BLaER1 treated with 17β-estradiol and CSF1 and Interleukin-3, amounts not matched to agents 10 nM and 100 nM (cell line): ENCODE data around the gene FMR1NB.

ENCODE experiments used
- H3K27ac ChIP-seq, 11 experiments: shearing (Covaris generic); formaldehyde crosslinking; 2 replicates each; pipeline ENCODE4 v1.8.1; 2022
- H3K27me3 ChIP-seq, 11 experiments: shearing (Covaris generic); formaldehyde crosslinking; 2 replicates each; pipeline ENCODE4 v1.8.1; 2022
- H3K36me3 ChIP-seq, 11 experiments: shearing (Covaris generic); formaldehyde crosslinking; 2 replicates each; pipeline ENCODE4 v1.8.1; 2022
- H3K4me1 ChIP-seq, 10 experiments: shearing (Covaris generic); formaldehyde crosslinking; 2 replicates each; pipeline ENCODE4 v1.8.1; 2022
- H3K4me2 ChIP-seq, 11 experiments: shearing (Covaris generic); formaldehyde crosslinking; 2 replicates each; pipeline ENCODE4 v1.8.1; 2022
- H3K4me3 ChIP-seq, 10 experiments: shearing (Covaris generic); formaldehyde crosslinking; 2 replicates each; pipeline ENCODE4 v1.8.1; 2022
- H3K9ac ChIP-seq, 11 experiments: shearing (Covaris generic); formaldehyde crosslinking; 2 replicates each; pipeline ENCODE4 v1.8.1; 2022
- H3K9me3 ChIP-seq, 11 experiments: shearing (Covaris generic); formaldehyde crosslinking; replicated peaks in 1 of 11; 2 replicates each; pipeline ENCODE4 v1.8.1; 2022
- H4K20me1 ChIP-seq, 11 experiments: shearing (Covaris generic); formaldehyde crosslinking; 2 replicates each; pipeline ENCODE4 v1.8.1; 2022
- Cebpa-rat ChIP-seq, 11 experiments: shearing (Covaris generic); IDR thresholded peaks; 2 replicates each; pipeline ENCODE4 v1.8.1; 2022

Gene FMR1NB, protein sequence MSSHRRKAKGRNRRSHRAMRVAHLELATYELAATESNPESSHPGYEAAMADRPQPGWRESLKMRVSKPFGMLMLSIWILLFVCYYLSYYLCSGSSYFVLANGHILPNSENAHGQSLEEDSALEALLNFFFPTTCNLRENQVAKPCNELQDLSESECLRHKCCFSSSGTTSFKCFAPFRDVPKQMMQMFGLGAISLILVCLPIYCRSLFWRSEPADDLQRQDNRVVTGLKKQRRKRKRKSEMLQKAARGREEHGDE

DNA sequence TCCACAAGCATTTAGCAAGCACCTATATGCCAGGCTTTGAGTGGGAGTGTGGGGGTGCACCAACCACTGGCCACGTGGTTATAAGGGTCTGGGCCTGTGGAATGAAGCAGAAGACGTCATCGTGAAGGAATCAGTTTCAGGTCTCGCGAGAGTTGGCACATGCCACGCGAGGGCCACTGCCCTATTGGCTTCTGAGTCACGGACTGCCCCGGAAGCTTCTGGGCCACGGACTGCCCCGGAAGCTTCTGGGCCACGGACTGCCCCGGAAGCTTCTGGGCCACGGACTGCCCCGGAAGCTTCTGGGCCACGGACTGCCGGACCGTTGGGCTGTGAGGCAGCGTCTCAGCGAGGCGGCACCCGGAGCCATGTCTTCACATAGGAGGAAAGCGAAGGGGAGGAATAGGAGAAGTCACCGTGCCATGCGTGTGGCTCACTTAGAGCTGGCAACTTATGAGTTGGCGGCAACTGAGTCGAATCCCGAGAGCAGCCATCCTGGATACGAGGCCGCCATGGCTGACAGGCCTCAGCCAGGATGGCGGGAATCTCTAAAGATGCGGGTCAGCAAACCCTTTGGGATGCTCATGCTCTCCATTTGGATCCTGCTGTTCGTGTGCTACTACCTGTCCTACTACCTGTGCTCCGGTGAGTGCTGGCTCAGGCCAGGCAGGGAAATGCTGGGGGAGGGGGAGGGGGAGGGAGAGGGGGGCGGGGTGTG is at the start of gene FMR1NB:
Gene FMR1NB (plus strand): TSS at position 300 of the 715 bp plus-strand sequence. CDS start 66 bp downstream, at position 366.
- TF ChIP-seq Cebpa-rat (IDR thresholded peaks at IDR 0.05), result no peak
- no peaks in the 10 kb centered on the region for H4K20me1 ChIP-seq
- H3K27me3 ChIP-seq, result no peaks in the 10 kb centered on the region
- no peak within 1 kb of the TSS for H3K9ac ChIP-seq
- H3K4me2 ChIP-seq, result no peak within 1 kb of the TSS
- H3K4me1 ChIP-seq, result no peaks in the 10 kb centered on the region
- H3K4me3 ChIP-seq, result no peak within 1 kb of the TSS
- H3K9me3 ChIP-seq, result peaks cover 0 to 15% (median 10%) of the 10 kb centered on the region in 11 experiments; a peak in 17 of 22 replicates
- H3K27ac ChIP-seq, result no peak within 1 kb of the TSS
- H3K36me3 ChIP-seq, result no peaks in the 10 kb centered on the region

DNA sequence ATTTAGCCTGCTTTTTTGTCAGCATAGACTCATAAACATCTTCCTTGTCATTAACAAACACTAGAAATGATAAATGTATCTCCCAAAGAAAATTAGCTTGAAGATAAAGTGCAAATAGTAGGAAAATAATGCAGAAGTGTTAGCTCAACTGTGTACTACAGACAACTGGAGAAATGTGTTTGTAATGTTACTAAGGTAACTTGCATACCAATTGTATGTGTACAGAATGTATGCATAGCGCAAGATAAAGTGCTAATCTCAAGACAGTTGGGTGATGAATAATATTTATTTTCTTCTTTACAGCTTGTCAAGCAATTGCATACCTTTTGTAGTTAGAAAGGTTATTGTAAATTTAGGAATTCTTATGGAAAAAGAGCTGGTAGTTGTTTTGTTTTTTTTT is 47.3 kb upstream of the FMR1NB start:
- Histone ChIP-seq H3K4me1 (no peaks in the 10 kb centered on the region), H3K4me3 (no peak overlapping the region), H3K27ac (no peak overlapping the region), H4K20me1 (peaks cover 0 to 3% (median 0%) of the 10 kb centered on the region in 11 experiments; a peak in 2 of 22 replicates), H3K9me3 (no peaks in the 10 kb centered on the region), H3K4me2 (no peak overlapping the region), H3K9ac (no peak overlapping the region), H3K36me3 (peaks cover 32 to 96% (median 66%) of the 10 kb centered on the region in 11 experiments), H3K27me3 (peaks cover 15 to 88% (median 53%) of the 10 kb centered on the region in 11 experiments; a peak in 20 of 22 replicates)
- TF ChIP-seq Cebpa-rat (IDR thresholded peaks at IDR 0.05), result no peak

DNA sequence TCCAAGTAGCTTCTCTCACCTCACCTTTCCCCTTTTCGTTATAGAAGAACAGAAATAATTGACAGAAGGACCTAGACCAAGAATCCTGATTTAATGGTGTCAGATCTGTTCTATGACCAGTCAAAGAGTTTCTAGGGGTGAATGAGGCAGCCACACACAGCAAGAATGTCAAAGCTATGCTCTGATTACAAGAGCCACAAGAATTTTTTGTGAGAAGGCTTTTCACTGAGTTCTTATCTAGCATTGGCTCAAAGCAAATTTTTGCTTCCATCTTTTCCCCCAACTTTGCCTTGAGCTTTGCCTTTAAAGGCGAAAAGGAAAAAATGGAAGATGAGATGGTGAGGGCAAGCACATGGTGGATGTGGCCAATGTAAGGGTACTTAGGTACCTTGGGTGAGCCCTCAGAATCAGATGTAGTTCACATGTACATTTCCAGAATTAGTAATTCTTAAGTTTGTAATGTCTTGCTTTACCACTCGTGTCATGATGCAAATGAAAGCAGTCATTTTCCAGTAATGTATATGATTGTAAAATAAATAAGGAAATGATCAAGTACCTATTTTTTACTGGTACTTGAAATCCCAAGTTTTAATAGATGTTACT is 45.9 kb upstream of the FMR1NB start:
- Histone ChIP-seq H3K36me3 (peaks cover 28 to 95% (median 68%) of the 10 kb centered on the region in 11 experiments), H3K9me3 (no peaks in the 10 kb centered on the region), H3K4me1 (no peaks in the 10 kb centered on the region), H3K4me2 (no peak overlapping the region), H3K9ac (no peak overlapping the region), H3K27ac (no peak overlapping the region), H3K4me3 (no peak overlapping the region), H3K27me3 (peaks cover 15 to 81% (median 49%) of the 10 kb centered on the region in 11 experiments; a peak in 20 of 22 replicates), H4K20me1 (no peaks in the 10 kb centered on the region; a peak in 1 of 22 replicates)
- no peak for TF ChIP-seq Cebpa-rat (IDR thresholded peaks at IDR 0.05)

DNA sequence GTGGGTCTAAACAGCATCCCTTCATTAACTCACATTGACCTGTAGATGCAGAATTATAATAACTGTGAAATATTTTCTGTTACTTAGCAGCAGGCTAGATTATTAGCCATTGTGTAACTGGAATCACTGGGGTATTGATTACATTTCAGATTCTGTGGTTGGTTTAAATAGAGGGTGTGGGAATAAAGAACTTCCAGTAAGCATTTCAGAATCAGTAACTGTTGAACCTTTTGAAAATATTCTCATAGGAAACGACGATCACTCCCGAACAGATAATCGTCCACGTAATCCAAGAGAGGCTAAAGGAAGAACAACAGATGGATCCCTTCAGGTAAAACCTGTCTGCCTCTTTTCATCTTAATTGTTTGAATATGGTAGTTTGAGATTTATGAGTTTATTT is 35.9 kb upstream of the FMR1NB start:
- Histone ChIP-seq H3K9me3 (no peaks in the 10 kb centered on the region), H3K27me3 (peaks cover 0 to 38% (median 5%) of the 10 kb centered on the region in 11 experiments; a peak in 7 of 22 replicates), H3K4me3 (no peak overlapping the region), H3K27ac (no peak overlapping the region), H3K4me2 (no peak overlapping the region), H4K20me1 (no peaks in the 10 kb centered on the region), H3K9ac (no peak overlapping the region), H3K36me3 (peaks cover 27 to 89% (median 62%) of the 10 kb centered on the region in 11 experiments), H3K4me1 (no peaks in the 10 kb centered on the region)
- TF ChIP-seq Cebpa-rat (IDR thresholded peaks at IDR 0.05), result no peak

DNA sequence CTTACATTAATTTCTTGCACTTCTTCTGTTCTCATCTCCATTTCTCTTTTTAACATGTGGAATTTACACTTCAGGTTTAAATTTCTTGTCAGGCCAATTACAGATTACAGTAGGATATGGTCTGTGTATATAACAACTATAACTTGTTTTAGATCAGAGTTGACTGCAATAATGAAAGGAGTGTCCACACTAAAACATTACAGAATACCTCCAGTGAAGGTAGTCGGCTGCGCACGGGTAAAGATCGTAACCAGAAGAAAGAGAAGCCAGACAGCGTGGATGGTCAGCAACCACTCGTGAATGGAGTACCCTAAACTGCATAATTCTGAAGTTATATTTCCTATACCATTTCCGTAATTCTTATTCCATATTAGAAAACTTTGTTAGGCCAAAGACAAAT is 32.6 kb upstream of the FMR1NB start:
- H3K36me3 ChIP-seq, result peaks cover 23 to 59% (median 44%) of the 10 kb centered on the region in 11 experiments

DNA sequence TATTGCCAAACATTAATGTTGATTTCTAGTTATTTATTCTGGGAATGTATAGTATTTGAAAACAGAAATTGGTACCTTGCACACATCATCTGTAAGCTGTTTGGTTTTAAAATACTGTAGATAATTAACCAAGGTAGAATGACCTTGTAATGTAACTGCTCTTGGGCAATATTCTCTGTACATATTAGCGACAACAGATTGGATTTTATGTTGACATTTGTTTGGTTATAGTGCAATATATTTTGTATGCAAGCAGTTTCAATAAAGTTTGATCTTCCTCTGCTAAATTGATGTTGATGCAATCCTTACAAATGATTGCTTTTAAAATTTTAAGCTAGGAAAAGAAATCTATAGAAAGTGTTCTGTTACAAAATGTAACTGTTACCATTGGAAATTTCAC is 30.8 kb upstream of the FMR1NB start:
- Histone ChIP-seq H3K4me2 (no peak overlapping the region), H4K20me1 (no peaks in the 10 kb centered on the region), H3K4me1 (no peaks in the 10 kb centered on the region), H3K9me3 (no peaks in the 10 kb centered on the region), H3K9ac (no peak overlapping the region), H3K27ac (no peak overlapping the region), H3K27me3 (peaks cover 0 to 1% (median 0%) of the 10 kb centered on the region in 11 experiments; a peak in 1 of 22 replicates), H3K36me3 (peaks cover 10 to 40% (median 25%) of the 10 kb centered on the region in 11 experiments), H3K4me3 (no peak overlapping the region)
- no peak for TF ChIP-seq Cebpa-rat (IDR thresholded peaks at IDR 0.05)

More for the DNA sequence above, 32.6 kb upstream of the FMR1NB start:
- H3K9ac ChIP-seq, result no peak overlapping the region
- H3K4me3 ChIP-seq, result no peak overlapping the region
- peaks cover 0 to 15% (median 5%) of the 10 kb centered on the region in 11 experiments; a peak in 6 of 22 replicates for H3K27me3 ChIP-seq
- H3K4me2 ChIP-seq, result no peak overlapping the region
- no peak for TF ChIP-seq Cebpa-rat (IDR thresholded peaks at IDR 0.05)
- no peaks in the 10 kb centered on the region for H3K4me1 ChIP-seq
- H4K20me1 ChIP-seq, result no peaks in the 10 kb centered on the region
- H3K9me3 ChIP-seq, result no peaks in the 10 kb centered on the region
- H3K27ac ChIP-seq, result no peak overlapping the region

DNA sequence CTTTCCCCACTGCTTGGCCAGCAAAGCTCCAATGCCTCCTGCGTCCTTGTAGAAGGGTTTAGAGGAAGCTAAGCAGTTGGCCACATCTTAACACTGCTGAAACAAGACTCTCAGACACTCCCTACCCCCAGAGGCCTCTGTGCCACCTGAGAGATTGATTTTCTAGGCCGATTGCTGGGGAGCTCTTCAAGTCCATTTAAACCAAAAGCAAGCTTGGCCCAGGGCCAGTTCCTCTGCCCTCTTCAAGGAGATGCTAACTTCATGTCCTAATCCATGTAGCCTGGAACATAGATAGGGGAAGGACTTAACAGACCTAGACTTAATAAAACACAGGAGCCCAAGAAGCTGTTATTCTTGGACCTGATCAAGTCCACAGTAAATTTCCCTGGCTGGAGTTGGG is 27.2 kb upstream of the FMR1NB start:
- TF ChIP-seq Cebpa-rat (IDR thresholded peaks at IDR 0.05), result no peak
- H3K27me3 ChIP-seq, result no peaks in the 10 kb centered on the region
- H3K9ac ChIP-seq, result no peak overlapping the region
- H3K36me3 ChIP-seq, result peaks cover 0 to 12% (median 0%) of the 10 kb centered on the region in 11 experiments; a peak in 5 of 22 replicates
- no peak overlapping the region for H3K4me2 ChIP-seq
- no peaks in the 10 kb centered on the region for H3K4me1 ChIP-seq
- no peak overlapping the region for H3K4me3 ChIP-seq
- no peak overlapping the region for H3K27ac ChIP-seq
- no peaks in the 10 kb centered on the region for H4K20me1 ChIP-seq
- 0 out of 22 replicates have a peak, but pooled peaks cover 0 to 6% (median 0%) of the 10 kb centered on the region in 11 experiments for H3K9me3 ChIP-seq

DNA sequence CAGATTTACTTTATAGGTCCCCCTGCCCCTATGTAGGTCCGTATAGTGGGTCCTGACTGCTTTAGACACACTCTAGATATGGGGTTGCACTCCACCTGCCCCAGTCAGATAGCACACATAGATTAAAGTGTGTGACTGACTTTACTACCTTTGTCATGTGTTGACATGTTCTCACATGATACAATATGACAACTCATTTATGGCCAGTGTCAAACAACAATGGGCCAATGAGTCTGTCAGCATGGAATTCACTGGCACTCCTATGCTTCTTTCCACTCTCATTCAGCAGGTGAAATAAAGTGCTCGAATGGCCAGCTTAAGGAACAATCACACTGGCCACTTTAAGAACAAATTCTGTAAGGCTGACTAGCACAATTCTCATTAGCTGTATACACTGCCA is 23.8 kb upstream of the FMR1NB start:
- no peaks in the 10 kb centered on the region for H3K4me1 ChIP-seq
- no peaks in the 10 kb centered on the region for H3K36me3 ChIP-seq
- H3K27ac ChIP-seq, result no peak overlapping the region
- H3K4me2 ChIP-seq, result no peak overlapping the region
- H3K4me3 ChIP-seq, result no peak overlapping the region
- no peak overlapping the region for H3K9ac ChIP-seq
- no peaks in the 10 kb centered on the region for H3K27me3 ChIP-seq
- H4K20me1 ChIP-seq, result no peaks in the 10 kb centered on the region
- no peak for TF ChIP-seq Cebpa-rat (IDR thresholded peaks at IDR 0.05)
- peaks cover 0 to 13% (median 0%) of the 10 kb centered on the region in 11 experiments; a peak in 1 of 22 replicates for H3K9me3 ChIP-seq

DNA sequence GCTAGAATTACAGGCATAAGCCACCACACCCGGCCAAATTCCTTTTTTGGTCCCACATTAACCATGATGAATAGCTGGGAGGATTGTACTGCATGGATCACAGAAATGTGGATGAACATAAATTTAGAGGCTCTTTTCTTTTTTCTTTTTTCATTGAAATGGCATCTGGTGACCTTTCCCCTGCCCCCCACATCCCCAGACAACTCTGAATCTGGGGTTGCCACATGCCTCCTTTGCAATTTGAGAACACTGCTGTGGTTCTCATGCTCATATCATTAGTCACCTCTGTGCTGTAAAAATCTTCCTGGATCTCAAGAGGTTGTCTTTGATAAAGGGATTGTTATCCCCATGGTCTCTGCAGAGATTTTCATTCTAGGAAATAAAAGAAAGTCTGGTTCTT is 22.8 kb upstream of the FMR1NB start:
- no peaks in the 10 kb centered on the region for H3K27me3 ChIP-seq
- H3K9me3 ChIP-seq, result peaks cover 0 to 13% (median 0%) of the 10 kb centered on the region in 11 experiments; a peak in 1 of 22 replicates
- no peaks in the 10 kb centered on the region for H3K4me1 ChIP-seq
- H3K36me3 ChIP-seq, result no peaks in the 10 kb centered on the region
- H3K4me2 ChIP-seq, result no peak overlapping the region
- TF ChIP-seq Cebpa-rat (IDR thresholded peaks at IDR 0.05), result no peak
- H3K4me3 ChIP-seq, result no peak overlapping the region
- H3K9ac ChIP-seq, result no peak overlapping the region
- no peaks in the 10 kb centered on the region for H4K20me1 ChIP-seq
- H3K27ac ChIP-seq, result no peak overlapping the region
